Measurements from ENCODE around the gene NRXN3.

- no peak for TF ChIP-seq CTCF (IDR thresholded peaks at IDR 0.05; ENCODE audit: low read length)
- TF ChIP-seq EZH2 (IDR thresholded peaks at IDR 0.05; ENCODE audit: borderline replicate concordance, low read length), result no peak
Observed at GRCh38 chr14:79661752-79662151, 1491.6 kb downstream of the NRXN3 start.

Data from OCI-LY1 (cell line).